Spleen (tissue), 7 donors: Measurements from ENCODE around the gene MIP.

Experiments used
- CTCF ChIP-seq, 11 experiments: fragments of 200-600 bp in 7 of 11; fragments of 450-650 bp in 4 of 11; sonication (generic) in 4 of 11; IDR thresholded peaks in 8 of 11; conservative IDR thresholded peaks in 3 of 11; 1 replicate in 7 of 11; 2 replicates in 4 of 11; pipeline versions ENCODE4 v1.4.0 to v1.8.0; 2016 to 2021; ENCODE audit warnings: antibody characterized with exemption in 11 of 11, inconsistent platforms in 4 of 11, mild to moderate bottlenecking in 1 of 11
- POLR2A ChIP-seq, 3 donors: fragments of 450-650 bp; IDR thresholded peaks; one replicate each; pipeline ENCODE4 v1.5.1; 2017; ENCODE audit warnings: antibody characterized with exemption in 3 of 3, mild to moderate bottlenecking in 1 of 3
- POLR2AphosphoS5 ChIP-seq, 3 donors: sonication (generic); formaldehyde crosslinking; IDR thresholded peaks; one replicate each; pipeline ENCODE4 v1.5.1; 2017; ENCODE audit warnings: antibody characterized with exemption in 3 of 3
- donor health status: DM: no; HTN: no; CAD: no; lungs with moderate emphysema.
- donor health status: DM: no; HTN: no; CAD: no.
- donor health status: DM: no; HTN: no; CAD: no.

GRCh38 chr12:56457817-56458216 lies 3.4 kb upstream of the MIP start:
- TF ChIP-seq CTCF (IDR thresholded peaks at IDR 0.05 in 8 of 11, conservative IDR thresholded peaks at IDR 0.05 in 3 of 11) (no peak), POLR2AphosphoS5 (IDR thresholded peaks at IDR 0.05) (no peak), POLR2A (IDR thresholded peaks at IDR 0.05) (no peak)
